ENCODE results near the gene ZNF217. TPM values are rescaled to one million over a fixed set of nuclear protein-coding genes. Genes with fewer than 3 reads are reported as not detected.
A peak's percentile ranks its signal among the peaks of the same experiment; 100 is the strongest.
"Not testable (repeated sequence)": the region's sequence is repeated elsewhere in the genome, so short reads cannot be mapped to it uniquely, and the experiment has no call there.

Gene ZNF217
- total RNA-seq, 2 experiments from 2014 or later = 133 to 144 TPM

- DNase-seq; ATAC-seq (ENCODE audit: low read depth); H3K27me3 Mint-ChIP-seq; H3K9me3 Mint-ChIP-seq: not testable (repeated sequence)
- H3K36me3 Mint-ChIP-seq = peaks cover 29% of the 10 kb centered on the region
- peak overlapping the region; percentile 97 for H3K4me3 Mint-ChIP-seq
- POLR2A ChIA-PET = interaction anchor here (1.0 to 9.7 kb wide), 8 partner anchors 11 to 302 kb away, joined by 3 to 109 read pairs (median 3); no protein-coding TSS in a partner anchor
- H3K4me1 Mint-ChIP-seq = peaks cover 30% of the 10 kb centered on the region
- peak overlapping the region; percentile 89 for H3K27ac Mint-ChIP-seq
Measured at GRCh38 chr20:53591941-53592441, 1.6 kb downstream of the ZNF217 start.

- not testable (repeated sequence) for ATAC-seq (ENCODE audit: low read depth); H3K9me3 Mint-ChIP-seq; DNase-seq; H3K27me3 Mint-ChIP-seq
- peaks cover 27% of the 10 kb centered on the region for H3K4me1 Mint-ChIP-seq
- POLR2A ChIA-PET = interaction anchor here (1.0 to 9.7 kb wide), 8 partner anchors 11 to 303 kb away, joined by 3 to 109 read pairs (median 3); no protein-coding TSS in a partner anchor
- peaks cover 31% of the 10 kb centered on the region for H3K36me3 Mint-ChIP-seq
- H3K27ac Mint-ChIP-seq = peak overlapping the region; percentile 89
- H3K4me3 Mint-ChIP-seq = peak overlapping the region; percentile 97
Measured at GRCh38 chr20:53591206-53591741, 2.4 kb downstream of the ZNF217 start.

GRCh38 chr20:53590608-53591007 is 3.0 kb downstream of the ZNF217 start:
- H3K4me1 Mint-ChIP-seq = peaks cover 29% of the 10 kb centered on the region
- not testable (repeated sequence) for DNase-seq; ATAC-seq (ENCODE audit: low read depth); H3K9me3 Mint-ChIP-seq; H3K27me3 Mint-ChIP-seq
- H3K27ac Mint-ChIP-seq = peak overlapping the region; percentile 89
- peaks cover 35% of the 10 kb centered on the region for H3K36me3 Mint-ChIP-seq
- H3K4me3 Mint-ChIP-seq = peak overlapping the region; percentile 97
- POLR2A ChIA-PET = interaction anchor here (9.7 kb wide), 1 partner anchor 10 kb away, joined by 109 read pairs; no protein-coding TSS in a partner anchor

GRCh38 chr20:53590122-53590521 is 3.5 kb downstream of the ZNF217 start:
- not testable (repeated sequence) for DNase-seq; ATAC-seq (ENCODE audit: low read depth); H3K27me3 Mint-ChIP-seq; H3K9me3 Mint-ChIP-seq
- Mint-ChIP-seq H3K36me3 (peaks cover 35% of the 10 kb centered on the region), H3K27ac (peak overlapping the region; percentile 89), H3K4me1 (peaks cover 33% of the 10 kb centered on the region), H3K4me3 (peak overlapping the region; percentile 97)
- POLR2A ChIA-PET = interaction anchor here (9.7 kb wide), 1 partner anchor 9 kb away, joined by 109 read pairs; no protein-coding TSS in a partner anchor

GRCh38 chr20:53589321-53590065 is 4.1 kb downstream of the ZNF217 start:
- POLR2A ChIA-PET = interaction anchor here (1.0 to 9.7 kb wide), 2 partner anchors 9 to 20 kb away, joined by 4 to 109 read pairs; no protein-coding TSS in a partner anchor
- peak overlapping the region; percentile 89 for H3K27ac Mint-ChIP-seq
- ATAC-seq (ENCODE audit: low read depth); H3K27me3 Mint-ChIP-seq; H3K9me3 Mint-ChIP-seq; DNase-seq: not testable (repeated sequence)
- peaks cover 37% of the 10 kb centered on the region for H3K36me3 Mint-ChIP-seq
- peaks cover 33% of the 10 kb centered on the region for H3K4me1 Mint-ChIP-seq
- H3K4me3 Mint-ChIP-seq = peak overlapping the region; percentile 97

GRCh38 chr20:53587157-53587703 is 6.4 kb downstream of the ZNF217 start:
- POLR2A ChIA-PET; H3K27me3 Mint-ChIP-seq; ATAC-seq (ENCODE audit: low read depth); DNase-seq; H3K9me3 Mint-ChIP-seq: not testable (repeated sequence)
- Mint-ChIP-seq H3K4me1 (peaks cover 49% of the 10 kb centered on the region), H3K4me3 (peak overlapping the region; percentile 77), H3K36me3 (peaks cover 44% of the 10 kb centered on the region), H3K27ac (peak overlapping the region; percentile 69)

GRCh38 chr20:53586640-53587039 is 7.0 kb downstream of the ZNF217 start:
- DNase-seq (no peak), ATAC-seq (ENCODE audit: low read depth) (no peak)
- Mint-ChIP-seq H3K9me3 (no peaks in the 10 kb centered on the region), H3K4me1 (peaks cover 55% of the 10 kb centered on the region), H3K36me3 (peaks cover 46% of the 10 kb centered on the region), H3K27me3 (no peaks in the 10 kb centered on the region), H3K27ac (peak overlapping the region; percentile 69), H3K4me3 (peak overlapping the region; percentile 77)
- POLR2A ChIA-PET = interaction anchor here (0.7 kb wide), 1 partner anchor 329 kb away, joined by 3 read pairs; no protein-coding TSS in a partner anchor

GRCh38 chr20:53585910-53586309 is 7.7 kb downstream of the ZNF217 start:
- POLR2A ChIA-PET = interaction anchor here (0.7 to 1.3 kb wide), 2 partner anchors 8 to 330 kb away, joined by 3 to 7 read pairs; partner anchors contain the start of gene ZNF217
- peak overlapping the region; percentile 77 for H3K4me3 Mint-ChIP-seq
- DNase-seq; H3K9me3 Mint-ChIP-seq; H3K27me3 Mint-ChIP-seq; ATAC-seq (ENCODE audit: low read depth): not testable (repeated sequence)
- peaks cover 46% of the 10 kb centered on the region for H3K36me3 Mint-ChIP-seq
- peak overlapping the region; percentile 69 for H3K27ac Mint-ChIP-seq
- H3K4me1 Mint-ChIP-seq = peaks cover 56% of the 10 kb centered on the region

- Mint-ChIP-seq H3K27ac (peak overlapping the region; percentile 69), H3K36me3 (peaks cover 51% of the 10 kb centered on the region), H3K4me3 (peak overlapping the region; percentile 96), H3K4me1 (peaks cover 61% of the 10 kb centered on the region)
- H3K9me3 Mint-ChIP-seq; DNase-seq; H3K27me3 Mint-ChIP-seq; ATAC-seq (ENCODE audit: low read depth): not testable (repeated sequence)
- POLR2A ChIA-PET = interaction anchor here (1.0 to 1.3 kb wide), 3 partner anchors 9 to 1394 kb away, joined by 3 to 7 read pairs (median 6); partner anchors contain the start of genes ZFP64 and ZNF217
Measured at GRCh38 chr20:53585004-53585569, 8.6 kb downstream of the ZNF217 start.

- Mint-ChIP-seq H3K4me1 (peaks cover 59% of the 10 kb centered on the region), H3K27ac (peak overlapping the region; percentile 60), H3K36me3 (peaks cover 53% of the 10 kb centered on the region), H3K4me3 (peak overlapping the region; percentile 96)
- not testable (repeated sequence) for H3K27me3 Mint-ChIP-seq; H3K9me3 Mint-ChIP-seq; ATAC-seq (ENCODE audit: low read depth); DNase-seq
- POLR2A ChIA-PET = interaction anchor here (1.0 kb wide), 2 partner anchors 25 to 1393 kb away, joined by 3 to 6 read pairs; partner anchors contain the start of gene ZFP64
Measured at GRCh38 chr20:53584550-53584913, 9.1 kb downstream of the ZNF217 start.

- not testable (repeated sequence) for DNase-seq; H3K9me3 Mint-ChIP-seq; H3K27me3 Mint-ChIP-seq; ATAC-seq (ENCODE audit: low read depth)
- Mint-ChIP-seq H3K4me3 (peak overlapping the region; percentile 96), H3K27ac (peak overlapping the region; percentile 56), H3K36me3 (peaks cover 55% of the 10 kb centered on the region), H3K4me1 (peaks cover 59% of the 10 kb centered on the region)
- POLR2A ChIA-PET = interaction anchor here (0.6 to 5.9 kb wide), 8 partner anchors 9 to 495 kb away, joined by 3 to 109 read pairs (median 4); partner anchors contain the start of gene ZNF217
Measured at GRCh38 chr20:53583660-53584549, 9.7 kb downstream of the ZNF217 start.

Measured in activated naive CD8-positive, alpha-beta T cell treated with anti-CD3 and anti-CD28 coated beads, Interleukin-2, amount 10 ng/mL, durations not matched to agents 7 days and 5 days (primary cell).